Liver (tissue), 9 donors: Measurements from ENCODE around the gene UXS1. TPM values are rescaled to one million over a fixed set of nuclear protein-coding genes. Genes with fewer than 3 reads are reported as not detected.

Experiments used
- DNase-seq: peaks from one replicate; pipeline ENCODE4 v3.0.0-alpha.2; 2017; ENCODE audit warnings: low spot score
- H3K27ac ChIP-seq, 2 donors: one replicate each; pipeline ENCODE4 v1.7.0; 2013; ENCODE audit warnings: inconsistent platforms in 2 of 2, low read length in 2 of 2, control low read depth in 1 of 2, low read depth in 1 of 2, mild to moderate bottlenecking in 1 of 2
- H3K27me3 ChIP-seq, 4 donors: one replicate each; pipeline versions ENCODE4 v1.6.1 to v1.7.0; 2013; ENCODE audit warnings: low read length in 3 of 4, inconsistent platforms in 1 of 4, mild to moderate bottlenecking in 1 of 4, moderate library complexity in 1 of 4; ENCODE audit not compliant: control insufficient read depth in 4 of 4, insufficient read depth in 4 of 4
- H3K36me3 ChIP-seq, 4 donors: one replicate each; pipeline versions ENCODE4 v1.6.1 to v1.7.0; 2013; ENCODE audit warnings: low read length in 3 of 4, mild to moderate bottlenecking in 3 of 4, low read depth in 1 of 4, moderate library complexity in 1 of 4; ENCODE audit not compliant: control insufficient read depth in 4 of 4, insufficient read depth in 3 of 4
- H3K4me1 ChIP-seq, 4 donors: one replicate each; pipeline versions ENCODE4 v1.6.1 to v1.7.0; 2013; ENCODE audit warnings: low read length in 3 of 4, mild to moderate bottlenecking in 3 of 4, moderate library complexity in 1 of 4; ENCODE audit not compliant: control insufficient read depth in 4 of 4, insufficient read depth in 4 of 4
- H3K4me3 ChIP-seq, 3 donors: one replicate each; pipeline versions ENCODE4 v1.6.1 to v1.7.0; 2013; ENCODE audit warnings: low read length in 3 of 3, control low read depth in 1 of 3, low read depth in 1 of 3, mild to moderate bottlenecking in 1 of 3
- H3K9ac ChIP-seq, 2 donors: one replicate each; pipeline ENCODE4 v1.7.0; 2013; ENCODE audit warnings: low read length in 2 of 2, mild to moderate bottlenecking in 2 of 2, moderate library complexity in 2 of 2, control low read depth in 1 of 2, low read depth in 1 of 2
- H3K9me3 ChIP-seq, 4 donors: one replicate each; pipeline versions ENCODE4 v1.6.1 to v1.7.0; 2013; ENCODE audit warnings: low read length in 3 of 4; ENCODE audit not compliant: control insufficient read depth in 4 of 4
- ATF3 ChIP-seq: IDR thresholded peaks from 2 replicates; pipeline ENCODE4 v1.6.1; 2016; ENCODE audit warnings: antibody characterized with exemption
- CTCF ChIP-seq: fragments of 150-350 bp; IDR thresholded peaks from 2 replicates; pipeline ENCODE4 v1.5.1; 2017; ENCODE audit warnings: improper control_type of control experiment, low read depth, low read length; ENCODE audit not compliant: missing input control
- EGR1 ChIP-seq, 2 donors: IDR thresholded peaks; 2 replicates each; pipeline ENCODE4 v1.6.1; 2016 to 2018; ENCODE audit warnings: antibody characterized with exemption in 2 of 2, low read depth in 2 of 2
- FOXA1 ChIP-seq: IDR thresholded peaks from 2 replicates; pipeline ENCODE4 v1.6.1; 2016; ENCODE audit warnings: antibody characterized with exemption
- FOXA2 ChIP-seq: IDR thresholded peaks from 2 replicates; pipeline ENCODE4 v1.6.1; 2016; ENCODE audit warnings: antibody characterized with exemption
- GABPA ChIP-seq, 2 donors: IDR thresholded peaks in 1 of 2; conservative IDR thresholded peaks in 1 of 2; 2 replicates each; pipeline ENCODE4 v1.6.1; 2016; ENCODE audit warnings: antibody characterized with exemption in 2 of 2, mild to moderate bottlenecking in 1 of 2, moderate library complexity in 1 of 2
- HNF4A ChIP-seq, 2 donors: conservative IDR thresholded peaks; 2 replicates each; pipeline ENCODE4 v1.6.1; 2016; ENCODE audit warnings: antibody characterized with exemption in 2 of 2, mild to moderate bottlenecking in 2 of 2
- JUND ChIP-seq, 2 donors: IDR thresholded peaks; 2 replicates each; pipeline ENCODE4 v1.6.1; 2016; ENCODE audit warnings: antibody characterized with exemption in 2 of 2
- MAX ChIP-seq: IDR thresholded peaks from 2 replicates; pipeline ENCODE4 v1.6.1; 2016; ENCODE audit warnings: antibody characterized with exemption
- NR2F2 ChIP-seq: IDR thresholded peaks from 2 replicates; pipeline ENCODE4 v1.6.1; 2016; ENCODE audit warnings: antibody characterized with exemption
- RAD21 ChIP-seq, 2 donors: IDR thresholded peaks; 2 replicates each; pipeline ENCODE4 v1.6.1; 2016; ENCODE audit warnings: antibody characterized with exemption in 2 of 2, mild to moderate bottlenecking in 2 of 2
- REST ChIP-seq: IDR thresholded peaks from 2 replicates; pipeline ENCODE4 v1.6.1; 2016; ENCODE audit warnings: antibody characterized with exemption, mild to moderate bottlenecking
- RXRA ChIP-seq, 2 donors: IDR thresholded peaks; 2 replicates each; pipeline ENCODE4 v1.6.1; 2017 to 2018; ENCODE audit warnings: antibody characterized with exemption in 2 of 2, mild to moderate bottlenecking in 1 of 2
- SP1 ChIP-seq: IDR thresholded peaks from 2 replicates; pipeline ENCODE4 v1.6.1; 2018; ENCODE audit warnings: antibody characterized with exemption, mild to moderate bottlenecking
- TAF1 ChIP-seq: conservative IDR thresholded peaks from 2 replicates; pipeline ENCODE4 v1.6.1; 2016; ENCODE audit warnings: antibody characterized with exemption, mild to moderate bottlenecking
- YY1 ChIP-seq: IDR thresholded peaks from 2 replicates; pipeline ENCODE4 v1.6.1; 2016; ENCODE audit warnings: antibody characterized with exemption, mild to moderate bottlenecking
- ZBTB33 ChIP-seq: IDR thresholded peaks from 2 replicates; pipeline ENCODE4 v1.6.1; 2016; ENCODE audit warnings: antibody characterized with exemption
- WGBS: extraction: QIAGEN DNeasy Blood & Tissue Kit; methylation state at CpG from one replicate; pipeline ENCODE4 v1.1.7; 2013; 5-methylcytosine and 5-hydroxymethylcytosine counted together
- polyA plus RNA-seq, 2 donors: library from polyadenylated mRNA; stranded (reverse) in 1 of 2; unstranded in 1 of 2; fragments of 200-250 nt in 1 of 2; fragments of >200 nt in 1 of 2; fragmentation: Nextera tagmentation in 1 of 2; extraction: Ambion mirVana in 1 of 2; gene quantifications; one replicate each; pipeline versions ENCODE4 v1.2.1 to v1.2.3, GENCODE V29; 2013 to 2015
- total RNA-seq, 2 donors: library from RNA; depleted of rRNA; stranded (reverse); fragments of >200 nt; gene quantifications; one replicate each; pipeline ENCODE4 v1.2.3, GENCODE V29; 2014
- donor health status: healthy.
- donor health status: healthy.
- donor health status: healthy.
- donor health status: healthy.
- donor health status: healthy.

UXS1 gene
- total and polyA plus RNA-seq, 4 donors, result 8.8 to 19.9 (median 10.0) TPM

GRCh38 chr2:106065268-106065982 lies 128.7 kb downstream of the UXS1 start:
- WGBS, result 12% methylated on average over 68 of the region's 68 CpGs

More at GRCh38 chr2:106065268-106065982, 128.7 kb downstream of the UXS1 start:
- Histone ChIP-seq H3K27me3 (peaks cover 0 to 6% (median 3%) of the 10 kb centered on the region in 4 donors), H3K9me3 (no peaks in the 10 kb centered on the region), H3K4me1 (peaks cover 0 to 7% (median 5%) of the 10 kb centered on the region in 4 donors), H3K27ac (no peak overlapping the region), H3K4me3 (peak overlapping the region in 1 of 3 donors; percentile 58), H3K9ac (no peak overlapping the region), H3K36me3 (no peaks in the 10 kb centered on the region)
- no peak for DNase-seq
- TF ChIP-seq YY1 (no peak), TAF1 (no peak), MAX (no peak), RAD21 (IDR thresholded peaks at IDR 0.05) (no peak), EGR1 (IDR thresholded peaks at IDR 0.05; ENCODE audit: low read depth in 2 of 2) (no peak), FOXA2 (no peak), RXRA (IDR thresholded peaks at IDR 0.05) (no peak), CTCF (no peak), GABPA (IDR thresholded peaks at IDR 0.05 in 1 of 2, conservative IDR thresholded peaks at IDR 0.05 in 1 of 2) (no peak), NR2F2 (no peak), SP1 (no peak), ATF3 (no peak), REST (no peak), ZBTB33 (no peak), HNF4A (conservative IDR thresholded peaks at IDR 0.05) (no peak), JUND (IDR thresholded peaks at IDR 0.05) (no peak), FOXA1 (no peak)
